ENCODE data around the gene FAM241A. TPM values are rescaled to one million over a fixed set of nuclear protein-coding genes. Genes with fewer than 3 reads are reported as not detected.

Gene FAM241A
- total and polyA plus RNA-seq, 2 of the 13 experiments (the other 11 are each of a cell fraction or from before 2014, with no cell fraction given) = 0.61 to 0.69 TPM

DNA sequence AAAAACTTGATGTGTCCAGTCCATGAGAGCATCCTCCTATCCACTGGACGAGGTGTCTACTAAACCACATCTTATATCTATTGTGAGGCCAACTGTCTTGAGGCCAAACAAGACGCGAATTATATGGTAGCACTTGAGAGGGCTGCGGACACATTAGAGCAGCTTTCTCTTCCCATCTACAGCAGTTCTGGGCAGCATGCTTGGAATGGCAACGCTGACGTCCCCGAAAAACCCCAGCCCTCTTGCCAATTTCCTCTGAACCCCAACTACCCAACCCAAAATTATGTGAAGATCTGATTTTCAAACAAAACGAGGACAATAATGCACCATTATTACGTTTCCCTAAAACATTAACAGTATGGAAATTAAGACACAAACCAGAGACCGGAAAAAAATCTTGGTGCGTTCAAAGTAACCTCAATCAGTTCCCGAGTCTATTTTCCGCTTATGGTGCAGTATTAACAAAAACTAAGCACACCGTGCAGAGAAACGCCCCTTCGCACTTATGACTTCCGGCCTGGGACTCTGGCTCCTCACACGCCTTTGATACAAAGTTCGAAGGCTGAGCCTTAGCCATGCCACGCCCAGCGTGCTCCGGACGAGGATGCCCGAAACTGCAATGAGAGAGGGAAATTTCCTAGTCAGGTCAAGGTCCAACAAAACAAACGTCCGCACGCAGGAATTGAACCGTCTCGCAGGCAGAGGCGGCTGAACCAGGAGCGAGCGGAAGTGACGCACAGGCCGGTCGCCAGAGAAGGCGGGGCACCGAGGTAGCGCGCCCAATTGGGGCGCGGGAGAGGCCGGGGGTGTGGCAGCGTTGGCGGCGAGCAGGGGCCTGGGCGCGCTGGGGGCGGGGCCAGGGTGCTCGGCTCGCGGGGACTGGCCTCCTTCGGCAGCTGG lies 85.9 kb downstream of the FAM241A start (continued):
- TF ChIP-seq, protein P1, sequence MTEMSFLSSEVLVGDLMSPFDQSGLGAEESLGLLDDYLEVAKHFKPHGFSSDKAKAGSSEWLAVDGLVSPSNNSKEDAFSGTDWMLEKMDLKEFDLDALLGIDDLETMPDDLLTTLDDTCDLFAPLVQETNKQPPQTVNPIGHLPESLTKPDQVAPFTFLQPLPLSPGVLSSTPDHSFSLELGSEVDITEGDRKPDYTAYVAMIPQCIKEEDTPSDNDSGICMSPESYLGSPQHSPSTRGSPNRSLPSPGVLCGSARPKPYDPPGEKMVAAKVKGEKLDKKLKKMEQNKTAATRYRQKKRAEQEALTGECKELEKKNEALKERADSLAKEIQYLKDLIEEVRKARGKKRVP (CRISPR knock-in tag; IDR thresholded peaks at IDR 0.05) = peak in 1 of 2 experiments; percentile 94; a peak in 2 of 4 replicates
- TF ChIP-seq SP4 (CRISPR knock-in tag; IDR thresholded peaks at IDR 0.05) (no peak), ARHGAP35 (CRISPR knock-in tag; IDR thresholded peaks at IDR 0.05; ENCODE audit: borderline replicate concordance) (no peak), EED (CRISPR knock-in tag; IDR thresholded peaks at IDR 0.05) (no peak), TGIF2 (CRISPR knock-in tag; IDR thresholded peaks at IDR 0.05) (no peak), ZBTB3 (CRISPR knock-in tag; IDR thresholded peaks at IDR 0.05; ENCODE audit: borderline replicate concordance, low read depth) (no peak), ZNF703 (CRISPR knock-in tag; IDR thresholded peaks at IDR 0.05; ENCODE audit: borderline replicate concordance) (peak; percentile 85; the same call in 1 of the 2 replicates), HOXA3 (CRISPR knock-in tag; IDR thresholded peaks at IDR 0.05) (peak; percentile 83)
- TF ChIP-seq, protein P2, sequence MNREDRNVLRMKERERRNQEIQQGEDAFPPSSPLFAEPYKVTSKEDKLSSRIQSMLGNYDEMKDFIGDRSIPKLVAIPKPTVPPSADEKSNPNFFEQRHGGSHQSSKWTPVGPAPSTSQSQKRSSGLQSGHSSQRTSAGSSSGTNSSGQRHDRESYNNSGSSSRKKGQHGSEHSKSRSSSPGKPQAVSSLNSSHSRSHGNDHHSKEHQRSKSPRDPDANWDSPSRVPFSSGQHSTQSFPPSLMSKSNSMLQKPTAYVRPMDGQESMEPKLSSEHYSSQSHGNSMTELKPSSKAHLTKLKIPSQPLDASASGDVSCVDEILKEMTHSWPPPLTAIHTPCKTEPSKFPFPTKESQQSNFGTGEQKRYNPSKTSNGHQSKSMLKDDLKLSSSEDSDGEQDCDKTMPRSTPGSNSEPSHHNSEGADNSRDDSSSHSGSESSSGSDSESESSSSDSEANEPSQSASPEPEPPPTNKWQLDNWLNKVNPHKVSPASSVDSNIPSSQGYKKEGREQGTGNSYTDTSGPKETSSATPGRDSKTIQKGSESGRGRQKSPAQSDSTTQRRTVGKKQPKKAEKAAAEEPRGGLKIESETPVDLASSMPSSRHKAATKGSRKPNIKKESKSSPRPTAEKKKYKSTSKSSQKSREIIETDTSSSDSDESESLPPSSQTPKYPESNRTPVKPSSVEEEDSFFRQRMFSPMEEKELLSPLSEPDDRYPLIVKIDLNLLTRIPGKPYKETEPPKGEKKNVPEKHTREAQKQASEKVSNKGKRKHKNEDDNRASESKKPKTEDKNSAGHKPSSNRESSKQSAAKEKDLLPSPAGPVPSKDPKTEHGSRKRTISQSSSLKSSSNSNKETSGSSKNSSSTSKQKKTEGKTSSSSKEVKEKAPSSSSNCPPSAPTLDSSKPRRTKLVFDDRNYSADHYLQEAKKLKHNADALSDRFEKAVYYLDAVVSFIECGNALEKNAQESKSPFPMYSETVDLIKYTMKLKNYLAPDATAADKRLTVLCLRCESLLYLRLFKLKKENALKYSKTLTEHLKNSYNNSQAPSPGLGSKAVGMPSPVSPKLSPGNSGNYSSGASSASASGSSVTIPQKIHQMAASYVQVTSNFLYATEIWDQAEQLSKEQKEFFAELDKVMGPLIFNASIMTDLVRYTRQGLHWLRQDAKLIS (CRISPR knock-in tag; IDR thresholded peaks at IDR 0.05) = no peak; the same call in none of the 2 replicates
- TF ChIP-seq, protein P3, sequence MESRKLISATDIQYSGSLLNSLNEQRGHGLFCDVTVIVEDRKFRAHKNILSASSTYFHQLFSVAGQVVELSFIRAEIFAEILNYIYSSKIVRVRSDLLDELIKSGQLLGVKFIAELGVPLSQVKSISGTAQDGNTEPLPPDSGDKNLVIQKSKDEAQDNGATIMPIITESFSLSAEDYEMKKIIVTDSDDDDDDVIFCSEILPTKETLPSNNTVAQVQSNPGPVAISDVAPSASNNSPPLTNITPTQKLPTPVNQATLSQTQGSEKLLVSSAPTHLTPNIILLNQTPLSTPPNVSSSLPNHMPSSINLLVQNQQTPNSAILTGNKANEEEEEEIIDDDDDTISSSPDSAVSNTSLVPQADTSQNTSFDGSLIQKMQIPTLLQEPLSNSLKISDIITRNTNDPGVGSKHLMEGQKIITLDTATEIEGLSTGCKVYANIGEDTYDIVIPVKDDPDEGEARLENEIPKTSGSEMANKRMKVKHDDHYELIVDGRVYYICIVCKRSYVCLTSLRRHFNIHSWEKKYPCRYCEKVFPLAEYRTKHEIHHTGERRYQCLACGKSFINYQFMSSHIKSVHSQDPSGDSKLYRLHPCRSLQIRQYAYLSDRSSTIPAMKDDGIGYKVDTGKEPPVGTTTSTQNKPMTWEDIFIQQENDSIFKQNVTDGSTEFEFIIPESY (CRISPR knock-in tag; IDR thresholded peaks at IDR 0.05) = no peak
- TF ChIP-seq, protein P4, sequence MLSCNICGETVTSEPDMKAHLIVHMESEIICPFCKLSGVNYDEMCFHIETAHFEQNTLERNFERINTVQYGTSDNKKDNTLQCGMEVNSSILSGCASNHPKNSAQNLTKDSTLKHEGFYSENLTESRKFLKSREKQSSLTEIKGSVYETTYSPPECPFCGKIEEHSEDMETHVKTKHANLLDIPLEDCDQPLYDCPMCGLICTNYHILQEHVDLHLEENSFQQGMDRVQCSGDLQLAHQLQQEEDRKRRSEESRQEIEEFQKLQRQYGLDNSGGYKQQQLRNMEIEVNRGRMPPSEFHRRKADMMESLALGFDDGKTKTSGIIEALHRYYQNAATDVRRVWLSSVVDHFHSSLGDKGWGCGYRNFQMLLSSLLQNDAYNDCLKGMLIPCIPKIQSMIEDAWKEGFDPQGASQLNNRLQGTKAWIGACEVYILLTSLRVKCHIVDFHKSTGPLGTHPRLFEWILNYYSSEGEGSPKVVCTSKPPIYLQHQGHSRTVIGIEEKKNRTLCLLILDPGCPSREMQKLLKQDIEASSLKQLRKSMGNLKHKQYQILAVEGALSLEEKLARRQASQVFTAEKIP (CRISPR knock-in tag; IDR thresholded peaks at IDR 0.05; ENCODE audit: borderline replicate concordance) = no peak
- TF ChIP-seq, protein P5, sequence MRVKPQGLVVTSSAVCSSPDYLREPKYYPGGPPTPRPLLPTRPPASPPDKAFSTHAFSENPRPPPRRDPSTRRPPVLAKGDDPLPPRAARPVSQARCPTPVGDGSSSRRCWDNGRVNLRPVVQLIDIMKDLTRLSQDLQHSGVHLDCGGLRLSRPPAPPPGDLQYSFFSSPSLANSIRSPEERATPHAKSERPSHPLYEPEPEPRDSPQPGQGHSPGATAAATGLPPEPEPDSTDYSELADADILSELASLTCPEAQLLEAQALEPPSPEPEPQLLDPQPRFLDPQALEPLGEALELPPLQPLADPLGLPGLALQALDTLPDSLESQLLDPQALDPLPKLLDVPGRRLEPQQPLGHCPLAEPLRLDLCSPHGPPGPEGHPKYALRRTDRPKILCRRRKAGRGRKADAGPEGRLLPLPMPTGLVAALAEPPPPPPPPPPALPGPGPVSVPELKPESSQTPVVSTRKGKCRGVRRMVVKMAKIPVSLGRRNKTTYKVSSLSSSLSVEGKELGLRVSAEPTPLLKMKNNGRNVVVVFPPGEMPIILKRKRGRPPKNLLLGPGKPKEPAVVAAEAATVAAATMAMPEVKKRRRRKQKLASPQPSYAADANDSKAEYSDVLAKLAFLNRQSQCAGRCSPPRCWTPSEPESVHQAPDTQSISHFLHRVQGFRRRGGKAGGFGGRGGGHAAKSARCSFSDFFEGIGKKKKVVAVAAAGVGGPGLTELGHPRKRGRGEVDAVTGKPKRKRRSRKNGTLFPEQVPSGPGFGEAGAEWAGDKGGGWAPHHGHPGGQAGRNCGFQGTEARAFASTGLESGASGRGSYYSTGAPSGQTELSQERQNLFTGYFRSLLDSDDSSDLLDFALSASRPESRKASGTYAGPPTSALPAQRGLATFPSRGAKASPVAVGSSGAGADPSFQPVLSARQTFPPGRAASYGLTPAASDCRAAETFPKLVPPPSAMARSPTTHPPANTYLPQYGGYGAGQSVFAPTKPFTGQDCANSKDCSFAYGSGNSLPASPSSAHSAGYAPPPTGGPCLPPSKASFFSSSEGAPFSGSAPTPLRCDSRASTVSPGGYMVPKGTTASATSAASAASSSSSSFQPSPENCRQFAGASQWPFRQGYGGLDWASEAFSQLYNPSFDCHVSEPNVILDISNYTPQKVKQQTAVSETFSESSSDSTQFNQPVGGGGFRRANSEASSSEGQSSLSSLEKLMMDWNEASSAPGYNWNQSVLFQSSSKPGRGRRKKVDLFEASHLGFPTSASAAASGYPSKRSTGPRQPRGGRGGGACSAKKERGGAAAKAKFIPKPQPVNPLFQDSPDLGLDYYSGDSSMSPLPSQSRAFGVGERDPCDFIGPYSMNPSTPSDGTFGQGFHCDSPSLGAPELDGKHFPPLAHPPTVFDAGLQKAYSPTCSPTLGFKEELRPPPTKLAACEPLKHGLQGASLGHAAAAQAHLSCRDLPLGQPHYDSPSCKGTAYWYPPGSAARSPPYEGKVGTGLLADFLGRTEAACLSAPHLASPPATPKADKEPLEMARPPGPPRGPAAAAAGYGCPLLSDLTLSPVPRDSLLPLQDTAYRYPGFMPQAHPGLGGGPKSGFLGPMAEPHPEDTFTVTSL (CRISPR knock-in tag; IDR thresholded peaks at IDR 0.05; ENCODE audit: borderline replicate concordance) = peak; percentile 68; the same call in 1 of the 2 replicates

All from HepG2 (cell line).